NCI-H2196 treated with DMSO at 0.1 percent for 48 hours (cell line): Measurements from ENCODE around the gene TMEM237.
"Not testable (repeated sequence)": the region's sequence is repeated elsewhere in the genome, so short reads cannot be mapped to it uniquely, and the experiment has no call there.

Experiments used
- DNase-seq: peaks from one replicate; lab custom pipeline; 2025; ENCODE audit not compliant: unreplicated experiment; lab: John Stamatoyannopoulos, UW

TMEM237 gene

GRCh38 chr2:201643216-201643890 lies at the start of gene TMEM237:
TSS of gene TMEM237 (minus strand) at chr2:201643503. CDS start at chr2:201643400, 103 bp downstream.
- DNase-seq: no peak

- DNase-seq: no peak
Observed at GRCh38 chr2:201685156-201685555, 41.9 kb upstream of the TMEM237 start.

- DNase-seq: no peak
Observed at GRCh38 chr2:201680743-201681142, 37.4 kb upstream of the TMEM237 start.

- no peak for DNase-seq
Observed at GRCh38 chr2:201678401-201678800, 35.1 kb upstream of the TMEM237 start.

- DNase-seq: no peak
Observed at GRCh38 chr2:201675454-201675853, 32.2 kb upstream of the TMEM237 start.

GRCh38 chr2:201674794-201675193 lies 31.5 kb upstream of the TMEM237 start:
- no peak for DNase-seq

- no peak for DNase-seq
Observed at GRCh38 chr2:201674298-201674697, 31.0 kb upstream of the TMEM237 start.

GRCh38 chr2:201673546-201673945 lies 30.2 kb upstream of the TMEM237 start:
- DNase-seq: no peak

GRCh38 chr2:201671205-201671604 lies 27.9 kb upstream of the TMEM237 start:
- not testable (repeated sequence) for DNase-seq

- no peak for DNase-seq
Observed at GRCh38 chr2:201669865-201670264, 26.6 kb upstream of the TMEM237 start.

GRCh38 chr2:201668402-201668910 lies 25.2 kb upstream of the TMEM237 start:
- no peak for DNase-seq

- no peak for DNase-seq
Observed at GRCh38 chr2:201664334-201664733, 21.0 kb upstream of the TMEM237 start.

GRCh38 chr2:201661366-201661765 lies 18.1 kb upstream of the TMEM237 start:
- DNase-seq: no peak

- DNase-seq: no peak
Observed at GRCh38 chr2:201660293-201660895, 17.1 kb upstream of the TMEM237 start.

GRCh38 chr2:201656740-201657139 lies 13.4 kb upstream of the TMEM237 start:
- DNase-seq: no peak

GRCh38 chr2:201656102-201656501 lies 12.8 kb upstream of the TMEM237 start:
- DNase-seq: no peak

GRCh38 chr2:201654616-201655384 lies 11.5 kb upstream of the TMEM237 start:
- no peak for DNase-seq

- no peak for DNase-seq
Observed at GRCh38 chr2:201653221-201653620, 9.9 kb upstream of the TMEM237 start.

- DNase-seq: no peak
Observed at GRCh38 chr2:201649442-201649841, 6.1 kb upstream of the TMEM237 start.

- DNase-seq: no peak
Observed at GRCh38 chr2:201647431-201647830, 4.1 kb upstream of the TMEM237 start.

- no peak for DNase-seq
Observed at GRCh38 chr2:201644001-201644400, 698 bp upstream of the TMEM237 start.
